Epidermal melanocyte (primary cell): Measurements from ENCODE around the gene PRELID3B.

Experiments used
- DNase-seq: peaks from one replicate; pipeline ENCODE4 v3.0.0; 2011; ENCODE audit warnings: low spot score; ENCODE audit not compliant: insufficient read length

The PRELID3B gene

DNA sequence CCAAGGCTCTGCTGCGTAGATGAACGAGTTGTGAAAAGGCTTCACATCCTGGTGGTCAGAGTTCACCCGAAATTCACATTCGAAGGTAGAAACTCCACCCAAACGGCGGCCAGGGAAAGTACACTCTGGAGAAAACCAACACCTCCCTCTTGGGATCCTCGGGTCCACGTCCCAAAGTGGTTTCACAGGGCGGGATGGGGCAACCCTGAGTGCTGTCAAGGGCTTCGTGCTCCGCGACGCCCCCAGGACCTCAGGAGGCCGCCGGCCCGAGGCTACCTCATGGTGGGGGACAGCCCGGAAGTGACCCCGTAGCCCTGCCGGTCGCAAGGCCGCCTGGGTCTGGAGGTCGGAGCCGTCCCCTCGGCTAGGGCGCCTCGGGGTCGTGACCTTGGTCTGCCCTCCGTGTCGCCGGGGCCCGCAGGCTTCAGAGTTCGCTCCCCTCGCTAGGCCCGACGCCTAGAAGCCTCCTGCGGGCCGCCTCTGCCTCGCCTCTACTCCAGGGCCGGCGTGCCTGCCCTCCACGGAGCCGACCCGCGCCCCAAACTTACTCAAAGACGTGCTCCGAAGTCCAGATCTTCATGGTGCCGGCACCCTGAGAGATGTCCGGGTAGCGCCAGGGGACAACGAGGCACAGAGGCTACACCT is at the start of gene PRELID3B:
Gene PRELID3B (minus strand): TSS at position 636 of the 645 bp plus-strand sequence. CDS start 56 bp downstream, at position 580.
- DNase-seq, result no peak

DNA sequence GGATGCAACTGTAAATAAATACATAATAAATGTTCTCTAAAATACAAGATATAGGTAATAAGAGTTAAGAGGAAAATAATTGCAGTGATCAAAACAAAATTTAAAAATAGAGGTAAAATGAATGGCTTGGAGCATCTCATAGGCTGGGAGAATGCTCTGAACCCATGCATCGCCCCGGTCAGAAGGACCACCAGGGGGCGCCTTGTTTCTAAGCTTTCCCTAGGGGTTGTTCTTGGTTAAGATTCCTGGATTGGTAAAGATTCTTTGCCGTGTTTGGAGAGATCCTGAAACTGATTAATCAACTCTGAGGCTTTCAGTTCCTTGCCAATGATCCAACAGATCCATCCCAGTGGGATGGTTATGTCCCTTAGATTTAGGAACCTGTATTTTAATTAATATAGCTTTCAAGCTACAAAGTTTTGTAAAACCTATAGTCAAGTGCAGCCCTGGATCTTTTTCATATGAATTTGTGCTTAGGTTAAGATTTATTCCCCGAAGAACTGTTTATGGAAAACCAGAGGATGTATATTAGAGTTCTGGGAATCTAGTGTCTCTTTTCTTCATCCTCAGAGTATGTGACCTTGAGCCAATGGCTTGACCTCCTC is 45.3 kb upstream of the PRELID3B start:
- peak; percentile 57 for DNase-seq

GRCh38 chr20:59086923-59087322 is 44.3 kb upstream of the PRELID3B start:
- DNase-seq, result no peak

DNA sequence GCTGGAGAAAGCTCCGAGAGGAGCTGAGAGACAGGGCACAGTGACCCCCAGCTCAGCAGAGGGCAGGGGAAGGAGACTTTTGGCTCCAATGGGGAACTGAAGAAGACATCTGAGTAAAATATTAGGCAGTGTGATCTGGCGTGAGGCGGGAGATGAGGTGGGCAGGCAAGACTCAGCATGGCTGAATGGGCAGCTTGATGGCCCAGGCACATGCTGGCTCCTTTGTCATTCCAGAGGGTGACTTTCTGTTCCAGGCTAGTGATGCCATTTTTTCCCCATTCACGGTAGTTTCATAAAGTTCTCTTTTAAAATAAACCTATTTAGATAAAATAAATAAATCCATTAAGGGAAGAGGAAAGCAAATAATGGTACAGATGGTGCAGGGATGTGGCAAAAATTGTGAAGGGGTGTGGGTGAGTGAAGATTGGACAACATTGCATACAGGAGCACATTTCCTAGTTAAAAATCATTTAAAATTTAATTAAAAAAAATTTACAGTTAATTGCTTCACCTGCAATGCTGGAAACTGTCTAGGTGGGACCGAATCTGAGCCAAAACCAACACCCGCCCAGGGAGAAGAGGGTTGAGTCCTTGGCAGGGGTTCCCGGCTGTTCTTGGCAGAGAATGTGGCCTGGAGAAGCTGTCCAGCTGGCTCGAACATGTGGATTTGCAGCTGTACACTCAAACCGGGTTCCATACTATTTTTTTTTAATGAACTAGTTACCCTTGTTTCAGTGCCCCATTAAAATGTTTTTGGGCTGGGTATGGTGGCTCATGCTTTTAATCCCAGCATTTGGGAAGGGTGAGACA is 41.7 kb upstream of the PRELID3B start:
- DNase-seq, result no peak

DNA sequence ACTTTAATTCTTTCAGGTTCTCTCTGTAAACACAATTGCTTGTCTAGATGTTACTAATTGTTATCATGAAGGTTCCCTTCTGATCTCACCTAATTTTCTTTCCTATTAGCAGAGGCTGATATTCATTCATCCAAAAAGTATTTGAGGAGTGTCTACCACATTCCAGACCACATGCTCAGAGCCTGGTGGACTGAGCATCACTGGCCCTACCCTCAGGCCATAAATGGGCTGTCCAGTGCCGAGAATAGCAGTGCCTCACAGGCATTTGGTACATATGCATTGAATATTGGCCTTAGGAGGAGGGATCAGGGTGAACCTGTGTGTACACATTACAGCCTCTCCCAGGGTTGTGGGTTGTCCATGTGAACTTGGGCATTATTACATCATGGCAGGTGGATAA is 40.4 kb upstream of the PRELID3B start:
- DNase-seq, result no peak

DNA sequence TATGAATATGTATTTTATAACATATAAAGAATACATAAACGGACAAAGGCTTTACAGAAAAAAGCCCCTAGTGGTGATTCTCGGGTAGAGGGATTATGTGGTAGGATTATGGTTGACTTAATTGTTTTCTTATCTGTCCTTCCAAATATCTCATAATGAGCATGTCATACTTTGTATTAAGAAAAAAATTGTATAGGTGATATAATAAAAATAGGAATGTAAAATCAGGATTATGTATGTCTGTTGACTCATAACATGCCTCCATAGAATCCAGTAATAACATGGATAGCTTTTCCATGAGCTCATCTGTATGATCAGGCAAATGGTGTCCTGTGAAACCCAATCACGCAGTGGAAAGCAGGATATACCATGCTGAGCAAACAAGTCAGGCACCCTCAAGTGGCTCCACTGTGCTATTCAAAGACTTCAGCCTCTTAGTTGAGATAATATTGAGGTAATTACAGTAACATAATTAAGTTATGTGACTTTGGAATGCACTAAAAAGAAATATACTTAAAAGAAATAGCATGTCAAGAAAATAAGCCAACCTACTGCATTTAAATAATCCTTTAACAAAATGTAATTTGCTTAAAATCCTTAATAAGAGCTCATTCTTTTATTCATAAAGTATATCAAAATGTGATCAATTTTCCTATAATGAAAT is 39.6 kb upstream of the PRELID3B start:
- DNase-seq, result no peak

DNA sequence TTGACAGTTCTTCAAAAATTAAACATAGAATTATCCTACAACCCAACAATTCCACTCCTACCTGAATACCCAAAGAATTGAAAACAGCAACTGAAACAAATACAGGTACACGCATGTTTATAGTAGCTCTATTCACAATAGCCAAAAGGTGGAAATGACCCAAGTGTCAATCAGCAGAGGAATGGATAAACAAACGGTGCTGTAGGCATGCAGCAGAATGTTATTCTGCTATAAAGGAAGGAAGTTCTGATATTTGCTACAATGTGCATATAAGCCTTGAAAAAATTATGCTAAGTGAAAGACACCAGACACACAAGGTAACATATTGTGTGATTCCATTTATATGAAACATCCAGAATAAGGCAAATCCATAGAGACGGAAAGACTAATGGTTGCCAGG is 38.5 kb upstream of the PRELID3B start:
- DNase-seq, result no peak

- no peak for DNase-seq
Measured at GRCh38 chr20:59078231-59078630, 35.6 kb upstream of the PRELID3B start.

DNA sequence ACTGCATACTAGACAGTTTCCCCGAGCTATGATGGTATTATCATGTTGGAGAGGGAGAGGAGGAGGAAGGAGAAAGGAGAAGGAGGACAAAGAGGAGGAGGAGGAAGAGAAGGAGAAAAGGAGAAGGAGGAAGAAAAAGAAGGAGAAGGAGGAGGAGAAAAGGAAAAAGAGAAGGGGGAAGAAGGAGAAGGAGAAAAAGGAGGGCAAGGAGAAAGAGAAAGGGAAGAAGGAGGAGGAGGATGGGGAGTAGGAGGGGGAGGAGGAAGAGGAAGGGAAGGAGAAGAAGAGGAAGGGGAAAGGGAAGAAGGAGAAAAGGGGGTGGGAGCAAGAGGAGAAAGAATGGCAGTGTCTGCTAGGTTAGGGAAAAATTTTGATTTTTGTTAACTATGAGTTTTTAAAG is 35.1 kb upstream of the PRELID3B start:
- no peak for DNase-seq

DNA sequence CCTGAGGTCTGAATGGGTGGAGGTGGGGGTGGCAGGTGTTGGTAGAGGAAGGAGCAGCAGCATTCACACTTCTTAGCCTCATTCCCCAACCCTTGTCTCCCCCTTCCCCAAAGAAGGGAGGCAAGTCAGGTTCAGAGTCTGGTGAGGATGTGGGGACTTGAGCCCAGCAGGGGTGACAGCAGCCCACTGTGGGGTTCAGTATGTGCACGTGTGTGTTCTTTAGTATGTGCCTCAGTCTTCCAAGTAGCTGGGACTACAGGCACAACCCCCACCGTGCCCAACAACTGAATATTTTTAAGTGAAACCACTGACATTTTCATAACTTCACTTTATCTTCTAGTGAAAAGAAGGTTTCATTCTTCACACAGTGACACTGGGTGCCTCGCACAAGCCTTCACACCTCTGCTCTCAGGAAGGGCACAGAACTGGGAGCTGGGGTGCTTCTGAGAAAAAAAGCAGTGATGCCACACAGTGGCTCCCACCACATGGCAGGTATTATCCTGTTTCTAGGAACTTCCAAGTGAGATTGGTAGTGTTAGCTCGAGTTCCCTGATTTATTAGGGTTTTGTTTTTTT is 33.4 kb upstream of the PRELID3B start:
- no peak for DNase-seq

DNA sequence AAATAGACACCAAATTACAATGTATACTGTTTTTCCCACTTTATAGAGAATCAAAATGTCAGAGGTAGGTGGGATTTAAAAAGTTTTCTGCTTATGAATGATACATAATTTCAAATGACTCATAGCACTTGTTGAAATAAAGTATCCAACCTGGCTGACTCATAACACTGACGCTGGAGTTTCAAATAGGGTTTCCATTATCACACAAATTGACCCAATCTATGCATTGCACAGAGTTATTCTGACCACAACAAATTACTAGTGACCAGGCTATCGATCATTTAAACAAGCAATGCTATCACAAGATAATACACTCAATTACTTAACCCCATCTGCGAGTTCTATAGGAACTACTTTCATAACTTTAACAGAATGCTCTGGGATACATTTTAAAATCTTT is 31.9 kb upstream of the PRELID3B start:
- DNase-seq, result no peak

- no peak for DNase-seq
Measured at GRCh38 chr20:59073582-59073981, 31.0 kb upstream of the PRELID3B start.

- DNase-seq, result no peak
Measured at GRCh38 chr20:59071216-59071615, 28.6 kb upstream of the PRELID3B start.

- DNase-seq, result no peak
Measured at GRCh38 chr20:59069026-59069425, 26.4 kb upstream of the PRELID3B start.

- no peak for DNase-seq
Measured at GRCh38 chr20:59068534-59068933, 25.9 kb upstream of the PRELID3B start.

DNA sequence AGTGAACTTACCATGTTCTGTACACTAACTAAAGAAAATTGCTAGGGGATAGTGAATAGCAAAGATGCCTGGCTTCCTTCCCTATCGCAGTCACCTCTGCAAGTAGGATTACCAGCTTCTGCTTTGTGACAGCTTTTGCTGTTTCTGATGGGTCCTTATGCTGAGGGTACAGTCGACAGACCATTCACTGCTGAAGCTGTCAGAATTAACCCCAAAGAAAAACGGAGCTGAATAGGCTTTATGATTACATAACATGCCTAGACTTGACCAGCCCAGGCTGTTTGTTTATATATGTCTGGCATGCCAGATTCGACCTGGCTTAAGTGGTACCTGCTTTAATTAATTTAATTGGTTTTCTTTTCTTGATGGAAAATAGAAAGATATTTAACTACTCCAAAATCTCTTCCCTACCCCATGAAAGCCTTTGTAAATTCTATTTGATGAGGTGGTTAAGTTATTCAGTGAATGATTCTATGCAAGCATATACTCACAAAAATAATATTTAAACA is 21.7 kb upstream of the PRELID3B start:
- no peak for DNase-seq

DNA sequence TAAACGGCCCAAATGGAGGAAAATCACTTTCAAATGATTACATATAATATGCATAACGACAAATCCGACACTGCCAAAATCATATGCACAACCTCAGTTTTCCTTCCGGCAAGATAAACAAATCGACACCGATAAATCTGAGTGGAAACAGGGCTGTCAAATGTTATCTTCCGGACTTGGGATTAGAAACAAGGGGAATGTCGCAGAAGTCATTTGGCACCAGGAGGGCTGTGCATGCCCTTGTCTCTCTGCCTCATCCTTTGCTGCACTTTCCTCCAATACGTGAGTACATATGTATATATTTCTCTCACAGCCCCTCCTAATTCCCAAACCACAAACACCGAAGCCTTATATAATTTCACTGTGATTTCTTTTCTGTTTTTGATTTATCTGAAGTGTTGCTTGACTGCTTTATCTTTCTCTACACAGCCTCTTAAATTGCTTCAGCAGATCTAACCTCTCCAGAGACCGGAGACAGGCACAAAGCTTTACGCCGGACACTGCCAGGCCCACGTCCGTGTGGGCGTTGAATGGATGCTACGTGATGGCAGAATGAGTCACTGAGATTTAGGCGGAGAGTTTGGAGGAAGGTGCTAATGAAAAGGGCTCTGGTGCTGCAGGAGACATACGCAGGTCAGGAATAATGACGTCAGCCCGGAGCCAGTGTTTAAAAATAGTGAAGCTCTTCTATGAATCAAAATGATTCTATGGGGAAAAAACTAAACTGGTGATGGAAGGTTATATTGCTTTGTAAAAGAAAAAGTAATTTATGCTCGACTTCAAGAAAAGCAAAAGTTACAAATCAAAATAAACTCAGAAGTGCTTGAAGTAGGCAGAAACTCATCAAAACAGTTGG is 21.0 kb upstream of the PRELID3B start:
- no peak for DNase-seq

- DNase-seq, result no peak
Measured at GRCh38 chr20:59062081-59062480, 19.5 kb upstream of the PRELID3B start.

GRCh38 chr20:59055302-59055701 is 12.7 kb upstream of the PRELID3B start:
- DNase-seq, result no peak

DNA sequence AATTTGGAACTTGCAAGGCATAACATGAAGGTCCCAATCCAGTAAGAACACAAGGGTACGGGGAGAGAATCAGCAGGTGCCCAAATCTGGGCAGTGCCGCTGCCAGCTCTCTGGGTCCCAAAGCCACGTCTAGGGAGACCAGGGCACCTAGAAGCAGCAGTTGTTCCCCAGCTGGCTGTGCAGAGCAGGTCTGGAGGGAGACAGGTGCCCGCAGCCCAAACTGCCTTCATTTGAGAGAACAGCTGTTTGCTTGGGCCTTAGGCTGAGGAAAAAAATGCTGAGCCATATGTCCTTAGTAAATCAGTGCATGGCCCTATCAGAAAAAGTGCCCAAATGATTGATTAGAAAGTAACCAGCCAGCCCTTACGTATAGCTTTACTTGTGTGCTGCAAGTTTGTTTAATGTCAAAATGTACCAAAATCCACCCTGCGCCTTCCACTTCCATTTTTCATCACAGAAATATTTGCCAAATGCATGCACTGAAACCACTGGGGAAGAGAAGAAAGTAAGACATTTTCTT is 9.1 kb upstream of the PRELID3B start:
- DNase-seq, result no peak
